Uterus (tissue), 2 donors: ENCODE measurements around the gene BBS9.

ENCODE experiments used
- POLR2A ChIP-seq, 2 donors: fragments of 450-650 bp; IDR thresholded peaks; one replicate each; pipeline ENCODE4 v1.6.1; 2016; ENCODE audit warnings: antibody characterized with exemption in 2 of 2, mild to moderate bottlenecking in 1 of 2, moderate library complexity in 1 of 2
- TF ChIP-seq, protein P1 (sequence below), 4 experiments: fragments of 200-600 bp in 2 of 4; fragments of 450-650 bp in 2 of 4; sonication (generic) in 2 of 4; IDR thresholded peaks; one replicate each; pipeline ENCODE4 v1.5.1; 2016 to 2019; ENCODE audit warnings: antibody characterized with exemption in 4 of 4, mild to moderate bottlenecking in 2 of 4, moderate library complexity in 1 of 4

DNA sequence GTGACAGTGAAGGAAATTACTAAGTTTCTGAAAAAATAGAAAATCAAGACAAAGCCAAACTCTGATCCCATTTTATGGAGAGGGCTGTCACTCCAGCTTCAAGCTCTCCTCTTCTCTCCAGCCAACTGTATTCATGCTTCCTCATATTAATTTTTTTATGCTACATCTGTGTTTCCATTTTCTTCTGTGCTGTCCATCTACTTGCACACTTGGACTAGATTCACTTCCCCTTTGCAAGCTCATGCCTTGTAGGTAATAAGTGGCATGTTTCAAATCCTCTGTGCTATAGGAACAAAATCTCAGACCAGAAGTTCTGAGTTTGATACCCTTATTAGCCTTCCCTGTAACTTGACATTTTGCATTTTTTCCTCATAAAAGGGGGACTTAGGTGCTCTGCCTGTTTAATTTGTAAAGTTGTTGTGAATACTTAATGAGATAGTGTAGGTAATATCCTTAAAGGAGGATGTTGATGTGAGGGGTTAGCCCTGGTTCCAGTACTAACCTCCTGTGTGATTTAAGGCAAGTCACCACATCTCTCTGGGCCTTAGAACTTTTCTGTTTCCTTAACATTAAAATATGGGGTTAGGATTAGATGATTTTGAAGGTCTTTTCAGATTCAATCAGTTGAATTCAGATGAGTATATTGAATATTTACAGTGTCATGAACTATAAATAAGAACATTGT is 358.8 kb downstream of the BBS9 start:
- TF ChIP-seq, protein P1, sequence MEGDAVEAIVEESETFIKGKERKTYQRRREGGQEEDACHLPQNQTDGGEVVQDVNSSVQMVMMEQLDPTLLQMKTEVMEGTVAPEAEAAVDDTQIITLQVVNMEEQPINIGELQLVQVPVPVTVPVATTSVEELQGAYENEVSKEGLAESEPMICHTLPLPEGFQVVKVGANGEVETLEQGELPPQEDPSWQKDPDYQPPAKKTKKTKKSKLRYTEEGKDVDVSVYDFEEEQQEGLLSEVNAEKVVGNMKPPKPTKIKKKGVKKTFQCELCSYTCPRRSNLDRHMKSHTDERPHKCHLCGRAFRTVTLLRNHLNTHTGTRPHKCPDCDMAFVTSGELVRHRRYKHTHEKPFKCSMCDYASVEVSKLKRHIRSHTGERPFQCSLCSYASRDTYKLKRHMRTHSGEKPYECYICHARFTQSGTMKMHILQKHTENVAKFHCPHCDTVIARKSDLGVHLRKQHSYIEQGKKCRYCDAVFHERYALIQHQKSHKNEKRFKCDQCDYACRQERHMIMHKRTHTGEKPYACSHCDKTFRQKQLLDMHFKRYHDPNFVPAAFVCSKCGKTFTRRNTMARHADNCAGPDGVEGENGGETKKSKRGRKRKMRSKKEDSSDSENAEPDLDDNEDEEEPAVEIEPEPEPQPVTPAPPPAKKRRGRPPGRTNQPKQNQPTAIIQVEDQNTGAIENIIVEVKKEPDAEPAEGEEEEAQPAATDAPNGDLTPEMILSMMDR (IDR thresholded peaks at IDR 0.05) = no peak
- no peak for TF ChIP-seq POLR2A (IDR thresholded peaks at IDR 0.05)
